ENCODE data around the gene TOB1. TPM values are rescaled to one million over a fixed set of nuclear protein-coding genes. Genes with fewer than 3 reads are reported as not detected.

TOB1 gene
- total and polyA plus RNA-seq, 2 of the 4 experiments (the other 2 are of a cell fraction): 4.3 to 9.0 TPM

GRCh38 chr17:50832864-50833381 lies 33.2 kb downstream of the TOB1 start:
- Histone ChIP-seq H4K8ac (ENCODE audit: low read depth in 2 of 2, low read length in 2 of 2) (no peak overlapping the region), H2BK120ac (ENCODE audit: low read depth, low read length) (no peak overlapping the region), H3K27me3 (ENCODE audit: control insufficient read depth, insufficient read depth, low read length) (peaks cover 8% of the 10 kb centered on the region; the same call in 1 of the 2 replicates), H4K20me1 (ENCODE audit: insufficient read depth, low read length) (no peaks in the 10 kb centered on the region; the same call in 1 of the 2 replicates), H3K9ac (ENCODE audit: low read depth, low read length) (no peak overlapping the region), H2AK5ac (ENCODE audit: low read depth, low read length) (no peak overlapping the region), H4K91ac (ENCODE audit: insufficient read depth, low read depth, low read length) (no peak overlapping the region), H3K4me1 (ENCODE audit: control insufficient read depth, insufficient read depth, low read length) (peaks cover 4% of the 10 kb centered on the region; the same call in 1 of the 2 replicates), H2BK20ac (ENCODE audit: low read depth, low read length) (no peak overlapping the region), H2BK5ac (ENCODE audit: low read depth, low read length, poor library complexity, severe bottlenecking) (no peak overlapping the region), H3K4me2 (ENCODE audit: low read depth, low read length) (no peak overlapping the region), H3K27ac (ENCODE audit: insufficient read depth, low read length) (no peak overlapping the region), H2AK9ac (replicated peaks; ENCODE audit: low read depth, low read length, poor library complexity) (no peak overlapping the region), H3K14ac (replicated peaks; ENCODE audit: low read depth, low read length) (no peak overlapping the region), H3K4ac (ENCODE audit: low read depth, low read length) (no peak overlapping the region), H3K23ac (ENCODE audit: low read depth, low read length) (no peak overlapping the region), H3K9me3 (ENCODE audit: control insufficient read depth, insufficient read depth, low read length) (no peaks in the 10 kb centered on the region), H4K5ac (ENCODE audit: low read depth, low read length) (no peak overlapping the region), H2AFZ (replicated peaks; ENCODE audit: low read length, poor library complexity) (no peak overlapping the region), H3K9me1 (ENCODE audit: insufficient read depth, low read length) (no peaks in the 10 kb centered on the region), H3K56ac (ENCODE audit: extremely low read depth, insufficient read depth, low read length) (no peak overlapping the region), H3K18ac (ENCODE audit: low read depth, low read length) (no peak overlapping the region), H3K36me3 (ENCODE audit: control insufficient read depth, insufficient read depth, low read length) (no peaks in the 10 kb centered on the region), H2BK15ac (ENCODE audit: low read depth, low read length) (no peak overlapping the region), H3K4me3 (ENCODE audit: insufficient read depth, low read depth, low read length) (no peak overlapping the region), H3K79me1 (ENCODE audit: low read depth in 1 of 2, low read length in 2 of 2) (no peaks in the 10 kb centered on the region)
- ChIA-PET POLR2A (ENCODE audit: unreplicated experiment) (no interaction called here), CTCF (no interaction called here)
- WGBS, 2 experiments (ENCODE audit: extremely low coverage in 2 of 2, insufficient read length in 1 of 2): 51% methylated on average over 6 of the region's 13 CpGs; no CpG with 5 or more reads in 1 of the 2 experiments
- dilution Hi-C loops (cut with HindIII; ENCODE audit: low sequenced_read_pairs, unreplicated experiment) (no loop called here), in situ Hi-C loops (cut with MboI; ENCODE audit: low sequenced_read_pairs) (no loop called here), intact Hi-C loops (cut with micrococcal nuclease) (no loop called here)
- DNase-seq: no peak
- BruUV-seq (replicated peaks): no TSS peak
- no peak for ATAC-seq (ENCODE audit: low read depth)
- TF ChIP-seq, protein P1, sequence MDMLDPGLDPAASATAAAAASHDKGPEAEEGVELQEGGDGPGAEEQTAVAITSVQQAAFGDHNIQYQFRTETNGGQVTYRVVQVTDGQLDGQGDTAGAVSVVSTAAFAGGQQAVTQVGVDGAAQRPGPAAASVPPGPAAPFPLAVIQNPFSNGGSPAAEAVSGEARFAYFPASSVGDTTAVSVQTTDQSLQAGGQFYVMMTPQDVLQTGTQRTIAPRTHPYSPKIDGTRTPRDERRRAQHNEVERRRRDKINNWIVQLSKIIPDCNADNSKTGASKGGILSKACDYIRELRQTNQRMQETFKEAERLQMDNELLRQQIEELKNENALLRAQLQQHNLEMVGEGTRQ (IDR thresholded peaks at IDR 0.05; ENCODE audit: low read depth, low read length): no peak
- TF ChIP-seq RAD21 (IDR thresholded peaks at IDR 0.05; ENCODE audit: low read length): no peak
- TF ChIP-seq, protein P2, sequence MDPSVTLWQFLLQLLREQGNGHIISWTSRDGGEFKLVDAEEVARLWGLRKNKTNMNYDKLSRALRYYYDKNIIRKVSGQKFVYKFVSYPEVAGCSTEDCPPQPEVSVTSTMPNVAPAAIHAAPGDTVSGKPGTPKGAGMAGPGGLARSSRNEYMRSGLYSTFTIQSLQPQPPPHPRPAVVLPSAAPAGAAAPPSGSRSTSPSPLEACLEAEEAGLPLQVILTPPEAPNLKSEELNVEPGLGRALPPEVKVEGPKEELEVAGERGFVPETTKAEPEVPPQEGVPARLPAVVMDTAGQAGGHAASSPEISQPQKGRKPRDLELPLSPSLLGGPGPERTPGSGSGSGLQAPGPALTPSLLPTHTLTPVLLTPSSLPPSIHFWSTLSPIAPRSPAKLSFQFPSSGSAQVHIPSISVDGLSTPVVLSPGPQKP (IDR thresholded peaks at IDR 0.05; ENCODE audit: borderline replicate concordance, low read depth, low read length): no peak
- no peak for TF ChIP-seq FOS (IDR thresholded peaks at IDR 0.05; ENCODE audit: low read depth, low read length)
- TF ChIP-seq, protein P3, sequence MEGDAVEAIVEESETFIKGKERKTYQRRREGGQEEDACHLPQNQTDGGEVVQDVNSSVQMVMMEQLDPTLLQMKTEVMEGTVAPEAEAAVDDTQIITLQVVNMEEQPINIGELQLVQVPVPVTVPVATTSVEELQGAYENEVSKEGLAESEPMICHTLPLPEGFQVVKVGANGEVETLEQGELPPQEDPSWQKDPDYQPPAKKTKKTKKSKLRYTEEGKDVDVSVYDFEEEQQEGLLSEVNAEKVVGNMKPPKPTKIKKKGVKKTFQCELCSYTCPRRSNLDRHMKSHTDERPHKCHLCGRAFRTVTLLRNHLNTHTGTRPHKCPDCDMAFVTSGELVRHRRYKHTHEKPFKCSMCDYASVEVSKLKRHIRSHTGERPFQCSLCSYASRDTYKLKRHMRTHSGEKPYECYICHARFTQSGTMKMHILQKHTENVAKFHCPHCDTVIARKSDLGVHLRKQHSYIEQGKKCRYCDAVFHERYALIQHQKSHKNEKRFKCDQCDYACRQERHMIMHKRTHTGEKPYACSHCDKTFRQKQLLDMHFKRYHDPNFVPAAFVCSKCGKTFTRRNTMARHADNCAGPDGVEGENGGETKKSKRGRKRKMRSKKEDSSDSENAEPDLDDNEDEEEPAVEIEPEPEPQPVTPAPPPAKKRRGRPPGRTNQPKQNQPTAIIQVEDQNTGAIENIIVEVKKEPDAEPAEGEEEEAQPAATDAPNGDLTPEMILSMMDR (conservative IDR thresholded peaks at IDR 0.05; ENCODE audit: low read depth, low read length): no peak
- TF ChIP-seq NFE2L2 (IDR thresholded peaks at IDR 0.05; ENCODE audit: low read depth, low read length): no peak
- no peak for TF ChIP-seq RCOR1 (IDR thresholded peaks at IDR 0.05; ENCODE audit: insufficient replicate concordance, low read length)
- no peak for TF ChIP-seq BHLHE40 (IDR thresholded peaks at IDR 0.05; ENCODE audit: low read depth, low read length)
- TF ChIP-seq SMC3 (IDR thresholded peaks at IDR 0.05; ENCODE audit: low read depth, low read length): no peak
- TF ChIP-seq CEBPB (IDR thresholded peaks at IDR 0.05; ENCODE audit: low read depth, low read length): no peak
- TF ChIP-seq MAFK (IDR thresholded peaks at IDR 0.05; ENCODE audit: low read depth, low read length): no peak
- no peak for TF ChIP-seq CHD1 (IDR thresholded peaks at IDR 0.05; ENCODE audit: low read depth, low read length)
- no peak for TF ChIP-seq RFX5 (IDR thresholded peaks at IDR 0.05; ENCODE audit: low read depth, low read length)
